ENCODE results near the gene NOX3.
"Not testable (repeated sequence)": the region's sequence is repeated elsewhere in the genome, so short reads cannot be mapped to it uniquely, and the experiment has no call there.

- not testable (repeated sequence) for TF ChIP-seq SMC3 (conservative IDR thresholded peaks at IDR 0.05; ENCODE audit: poor library complexity); TAF1 (IDR thresholded peaks at IDR 0.05; ENCODE audit: low read depth); CTCF (IDR thresholded peaks at IDR 0.05; ENCODE audit: poor library complexity, severe bottlenecking); RAD21 (conservative IDR thresholded peaks at IDR 0.05); REST (IDR thresholded peaks at IDR 0.05; ENCODE audit: borderline replicate concordance); EP300 (conservative IDR thresholded peaks at IDR 0.05; ENCODE audit: poor library complexity, severe bottlenecking); EZH2 (IDR thresholded peaks at IDR 0.05; ENCODE audit: borderline replicate concordance, insufficient read depth, low read length, poor library complexity, severe bottlenecking); POLR2AphosphoS5 (IDR thresholded peaks at IDR 0.05); MXI1 (conservative IDR thresholded peaks at IDR 0.05; ENCODE audit: poor library complexity, severe bottlenecking)
These were observed 92.5 kb downstream of the NOX3 start for GRCh38 chr6:155362968-155363632.

Data from neural cell (in vitro differentiated cells).